Aorta (tissue), 4 donors: ENCODE measurements around the gene LEUTX. TPM values are rescaled to one million over a fixed set of nuclear protein-coding genes. Genes with fewer than 3 reads are reported as not detected.

Source experiments
- microRNA-seq, 2 donors: library from miRNA; unstranded; fragments of <30 nt; microRNA quantifications; one replicate each; pipeline ENCODE4 v1.2.0, GENCODE V29; 2020
- polyA plus RNA-seq, 2 donors: library from polyadenylated mRNA; stranded (reverse); fragments of 200-250 nt; gene quantifications; one replicate each; pipeline ENCODE4 v1.2.3, GENCODE V29; 2013
- total RNA-seq, 2 donors: library from RNA; stranded (reverse); fragmentation: NEBNext Ultra II Directional; extraction: Animal tissue kit (Norgen Biotek cat#: 25700); gene quantifications; one replicate each; pipeline ENCODE4 v1.2.1, GENCODE V29; 2021
- donor health status: healthy with polysubstance abuse.
- donor health status: Bipolar disorder and iron deficiency.
- donor health status: DM: no; HTN: no; CAD: no.
- donor health status: DM: yes; HTN: yes; CAD: no.

The LEUTX gene
- total and polyA plus RNA-seq, 4 donors, result not detected

Small RNA genes lying within 50 kb of the gene (microRNA-seq; reads per million reads assigned to microRNA genes)
- 0.60 to 0.99 reads per million in 2 donors for gene MIR6719

Other genes starting within 250 kb of the LEUTX start
- 1 to 10 TPM; 3.2 to 3.3 TPM for gene EID2B, start 246.0 kb upstream of the LEUTX start, total RNA-seq
- 1 to 10 TPM in 1 of 2 donors, under 1 TPM in 1; 0.75 to 6.0 TPM for gene EID2B, start 246.0 kb upstream of the LEUTX start, polyA plus RNA-seq
- 10 to 100 TPM in 1 of 2 donors, 1 to 10 TPM in 1; 9.7 to 13.0 TPM for gene EID2, start 238.7 kb upstream of the LEUTX start, total RNA-seq
- gene EID2, start 238.7 kb upstream of the LEUTX start, polyA plus RNA-seq, result 10 to 100 TPM in 1 of 2 donors, 1 to 10 TPM in 1; 8.0 to 12.6 TPM
- gene LGALS13, start 176.3 kb upstream of the LEUTX start, total RNA-seq, result not detected
- not detected for gene LGALS13, start 176.3 kb upstream of the LEUTX start, polyA plus RNA-seq
- gene LGALS16, start 122.9 kb upstream of the LEUTX start, total RNA-seq, result not detected
- not detected for gene LGALS16, start 122.9 kb upstream of the LEUTX start, polyA plus RNA-seq
- not detected for gene LGALS14, start 74.4 kb upstream of the LEUTX start, total RNA-seq
- not detected for gene LGALS14, start 74.4 kb upstream of the LEUTX start, polyA plus RNA-seq
- not detected for gene CLC, start 40.8 kb upstream of the LEUTX start, total RNA-seq
- not detected for gene CLC, start 40.8 kb upstream of the LEUTX start, polyA plus RNA-seq
- 10 to 100 TPM in 1 of 2 donors, 1 to 10 TPM in 1; 8.4 to 12.9 TPM for gene DYRK1B, start 55.3 kb downstream of the LEUTX start, total RNA-seq
- gene DYRK1B, start 55.3 kb downstream of the LEUTX start, polyA plus RNA-seq, result 10 to 100 TPM in 1 of 2 donors, 1 to 10 TPM in 1; 4.3 to 17.5 TPM
- gene FBL, start 67.5 kb downstream of the LEUTX start, total RNA-seq, result 100 to 1,000 TPM; 121 to 150 TPM
- 100 to 1,000 TPM; 158 to 232 TPM for gene FBL, start 67.5 kb downstream of the LEUTX start, polyA plus RNA-seq
- gene FCGBP, start 155.8 kb downstream of the LEUTX start, total RNA-seq, result 100 to 1,000 TPM in 1 of 2 donors, 10 to 100 TPM in 1; 71.2 to 790 TPM
- 10 to 100 TPM in 1 of 2 donors, 1 to 10 TPM in 1; 1.4 to 16.5 TPM for gene FCGBP, start 155.8 kb downstream of the LEUTX start, polyA plus RNA-seq
- 10 to 100 TPM; 53.3 to 66.8 TPM for gene PSMC4, start 192.3 kb downstream of the LEUTX start, total RNA-seq
- 10 to 100 TPM; 37.7 to 61.0 TPM for gene PSMC4, start 192.3 kb downstream of the LEUTX start, polyA plus RNA-seq
- 10 to 100 TPM in 1 of 2 donors, 1 to 10 TPM in 1; 4.3 to 10.6 TPM for gene ZNF546, start 218.2 kb downstream of the LEUTX start, total RNA-seq
- gene ZNF546, start 218.2 kb downstream of the LEUTX start, polyA plus RNA-seq, result 1 to 10 TPM in 1 of 2 donors, under 1 TPM in 1; 0.50 to 1.9 TPM